ENCODE results near the gene SH3GLB2.

DNA sequence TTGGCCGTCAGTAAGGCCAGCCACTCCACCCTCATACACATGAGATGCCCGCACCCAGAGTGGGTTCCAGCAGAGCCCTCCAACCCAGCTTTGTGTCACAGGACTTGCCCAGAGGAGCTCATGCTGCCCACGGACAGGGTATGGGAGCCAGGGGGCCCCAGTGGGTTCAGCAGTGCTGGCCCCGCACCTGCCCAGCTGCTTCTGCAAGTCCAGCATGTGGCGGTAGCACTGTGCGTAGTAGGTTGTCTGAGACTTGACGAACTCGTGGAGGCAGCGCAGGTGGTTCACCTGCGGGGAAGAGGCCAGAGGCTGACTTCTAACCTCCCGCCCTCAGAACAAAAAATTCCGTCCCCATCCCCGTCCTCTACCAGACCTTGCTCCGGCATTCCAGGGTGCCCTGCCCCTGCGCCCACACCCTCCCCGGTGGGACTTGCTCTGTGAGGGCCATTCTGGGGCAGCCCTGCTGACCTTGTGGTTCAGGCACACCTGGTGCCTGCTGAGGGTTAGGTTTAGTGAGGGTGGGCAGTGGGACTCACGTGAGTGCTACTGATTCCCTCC is 18.5 kb downstream of the SH3GLB2 start:
- TF ChIP-seq EZH2phosphoT487 (IDR thresholded peaks at IDR 0.05; ENCODE audit: insufficient read depth, low read depth) (no peak), EZH2 (IDR thresholded peaks at IDR 0.05; ENCODE audit: insufficient read depth, poor library complexity, severe bottlenecking) (no peak)

Measured in GM23248 (cell line).